HepG2 (cell line): ENCODE measurements around the gene PLCL2.

Source experiments
- IRF2 ChIP-seq: IDR thresholded peaks from 2 replicates; pipeline ENCODE4 v1.6.1; 2018; ENCODE audit warnings: missing genetic modification reagents, missing compliant biosample characterization
- POLR2A ChIP-seq, 2 experiments: IDR thresholded peaks; 2 replicates each; pipeline ENCODE4 v1.6.1; 2011; ENCODE audit warnings: low read depth in 2 of 2, low read length in 2 of 2, mild to moderate bottlenecking in 1 of 2, moderate library complexity in 1 of 2; ENCODE audit not compliant: insufficient read depth in 1 of 2
- SKIL ChIP-seq: sonication (generic); formaldehyde crosslinking; IDR thresholded peaks from 2 replicates; pipeline ENCODE4 v1.8.0; 2022; ENCODE audit warnings: missing genetic modification reagents, mild to moderate bottlenecking, moderate library complexity, borderline replicate concordance
- ZKSCAN1 ChIP-seq: fragments of 150-350 bp; IDR thresholded peaks from 2 replicates; pipeline ENCODE4 v1.6.1; 2014; ENCODE audit warnings: low read length

- TF ChIP-seq ZKSCAN1 (no peak), IRF2 (CRISPR knock-in tag) (no peak), SKIL (CRISPR knock-in tag) (no peak), POLR2A (IDR thresholded peaks at IDR 0.05; ENCODE audit: insufficient read depth in 1 of 2, low read depth in 2 of 2, low read length in 2 of 2) (no peak)
Observed at GRCh38 chr3:16849229-16849628, 35.5 kb upstream of the PLCL2 start.
